HCT116 (cell line): ENCODE results near the gene PKD2. TPM values are rescaled to one million over a fixed set of nuclear protein-coding genes. Genes with fewer than 3 reads are reported as not detected.

Experiments
- ATAC-seq: fragments of 200-7000 bp; cut with Tn5 transposase; 2 replicates; pipeline ENCODE4 v1.9.1; 2020; ENCODE audit warnings: mild to moderate bottlenecking, moderate library complexity
- BruUV-seq: library from RNA; stranded (reverse); fragments of 400-500 nt; replicated peaks from 2 replicates; lab custom pipeline; 2021; lab: Mats Ljungman, UMichigan
- CTCF ChIA-PET: fragments of 300-600 bp; sonication (Branson Sonifier 250); formaldehyde crosslinking; loops from one replicate; lab custom pipeline; 2021; ENCODE audit warnings: antibody characterized with exemption; lab: Charles Lee
- POLR2A ChIA-PET: fragments of 300-600, 350-600 bp; sonication (Branson Sonifier 250); formaldehyde crosslinking; loops from one replicate; lab custom pipeline; 2021; ENCODE audit warnings: antibody characterized with exemption; lab: Charles Lee
- RAD21 ChIA-PET, 2 experiments: fragments of 300-600 bp; sonication (Branson Sonifier 250); formaldehyde crosslinking; loops; one replicate each; lab custom pipeline; 2023; ENCODE audit warnings: low total read pairs in 2 of 2; ENCODE audit not compliant: uncharacterized antibody in 2 of 2, unreplicated experiment in 2 of 2, low non-redundant PET in 1 of 2; lab: Charles Lee
- DNase-seq: peaks from one replicate; pipeline ENCODE4 v3.0.0-alpha.2; 2010; ENCODE audit warnings: low read depth, low spot score
- H2AFZ ChIP-seq: fragments of 200-600 bp; shearing (Covaris generic), sonication (generic); 2 replicates; pipeline ENCODE4 v1.6.1; 2017; ENCODE audit warnings: low read depth, mixed run types, mixed read lengths, antibody characterized with exemption, low read length; ENCODE audit not compliant: poor library complexity, severe bottlenecking
- H3K27ac ChIP-seq: 2 replicates; pipeline ENCODE4 v1.5.1; 2012; ENCODE audit warnings: low read depth, low read length
- H3K27me3 ChIP-seq: fragments of 200-600 bp; sonication (generic); 2 replicates; pipeline ENCODE4 v1.6.1; 2016; ENCODE audit warnings: mixed run types, low read length, mixed read lengths; ENCODE audit not compliant: insufficient read depth
- H3K36me3 ChIP-seq, 2 experiments: fragments of 200-500 bp in 1 of 2; fragments of 200-600 bp in 1 of 2; sonication (Bioruptor generic) in 1 of 2; sonication (generic) in 1 of 2; 2 replicates each; pipeline versions ENCODE4 v1.5.1 to v1.6.1; 2014 to 2016; ENCODE audit warnings: low read length in 2 of 2, inconsistent platforms in 1 of 2, mixed read lengths in 1 of 2, mixed run types in 1 of 2; ENCODE audit not compliant: insufficient read depth in 2 of 2, control insufficient read depth in 1 of 2
- H3K4me1 ChIP-seq, 2 experiments: fragments of 200-600 bp in 1 of 2; sonication (generic) in 1 of 2; 2 replicates each; pipeline versions ENCODE4 v1.5.1 to v1.6.1; 2012 to 2017; ENCODE audit warnings: low read length in 2 of 2, inconsistent platforms in 1 of 2, mild to moderate bottlenecking in 1 of 2, mixed read lengths in 1 of 2, mixed run types in 1 of 2, moderate library complexity in 1 of 2; ENCODE audit not compliant: insufficient read depth in 2 of 2, control insufficient read depth in 1 of 2
- H3K4me2 ChIP-seq: fragments of 200-600 bp; sonication (generic); 2 replicates; pipeline ENCODE4 v1.6.1; 2017; ENCODE audit warnings: mixed run types, low read length, mixed read lengths
- H3K4me3 ChIP-seq, 2 experiments: fragments of 200-600 bp in 1 of 2; sonication (generic) in 1 of 2; replicated peaks in 1 of 2; 2 replicates each; pipeline ENCODE4 v1.5.1; 2011 to 2016; ENCODE audit warnings: low read length in 2 of 2, control low read depth in 1 of 2, low read depth in 1 of 2, mild to moderate bottlenecking in 1 of 2, mixed read lengths in 1 of 2, mixed run types in 1 of 2
- H3K79me2 ChIP-seq: fragments of 200-600 bp; sonication (generic); 2 replicates; pipeline ENCODE4 v1.6.1; 2017; ENCODE audit warnings: mild to moderate bottlenecking, mixed run types, low read length, moderate library complexity, mixed read lengths; ENCODE audit not compliant: insufficient read depth
- H3K9ac ChIP-seq: fragments of 200-600 bp; sonication (generic); 2 replicates; pipeline ENCODE4 v1.6.1; 2016; ENCODE audit warnings: low read length, mixed read lengths
- H3K9me2 ChIP-seq: fragments of 200-600 bp; sonication (generic), shearing (Covaris generic); 2 replicates; pipeline ENCODE4 v1.6.1; 2017; ENCODE audit warnings: mixed run types, mild to moderate bottlenecking, moderate library complexity; ENCODE audit not compliant: insufficient read depth
- H3K9me3 ChIP-seq, 2 experiments: fragments of 200-500 bp in 1 of 2; fragments of 200-600 bp in 1 of 2; sonication (Bioruptor generic) in 1 of 2; sonication (generic) in 1 of 2; 2 replicates each; pipeline ENCODE4 v1.6.1; 2014 to 2017; ENCODE audit warnings: low read length in 2 of 2, mixed read lengths in 2 of 2, inconsistent platforms in 1 of 2, low read depth in 1 of 2, mild to moderate bottlenecking in 1 of 2, mixed run types in 1 of 2, moderate library complexity in 1 of 2; ENCODE audit not compliant: control insufficient read depth in 1 of 2, insufficient read depth in 1 of 2
- H4K20me1 ChIP-seq: fragments of 200-600 bp; sonication (generic), shearing (Covaris generic); 2 replicates; pipeline ENCODE4 v1.6.1; 2017; ENCODE audit warnings: mixed run types, mild to moderate bottlenecking, moderate library complexity; ENCODE audit not compliant: insufficient read depth
- CTCF ChIP-seq, 3 experiments: fragments of 200-600 bp in 1 of 3; sonication (generic) in 1 of 3; IDR thresholded peaks in 2 of 3; conservative IDR thresholded peaks in 1 of 3; 2 replicates each; pipeline ENCODE4 v1.5.1; 2012 to 2017; ENCODE audit warnings: low read depth in 2 of 3, low read length in 2 of 3, antibody characterized with exemption in 1 of 3, borderline replicate concordance in 1 of 3, control low read depth in 1 of 3, mild to moderate bottlenecking in 1 of 3, mixed read lengths in 1 of 3, mixed run types in 1 of 3, moderate library complexity in 1 of 3; ENCODE audit not compliant: insufficient read depth in 1 of 3
- EGR1 ChIP-seq: IDR thresholded peaks from 2 replicates; pipeline ENCODE4 v1.6.1; 2012; ENCODE audit warnings: low read depth
- EZH2 ChIP-seq: fragments of 200-600 bp; sonication (generic); IDR thresholded peaks from 2 replicates; pipeline ENCODE4 v1.6.1; 2017; ENCODE audit warnings: antibody characterized with exemption, mixed run types
- EZH2phosphoT487 ChIP-seq: fragments of 200-600 bp; IDR thresholded peaks from 2 replicates; pipeline ENCODE4 v1.6.1; 2018; ENCODE audit warnings: antibody characterized with exemption, borderline replicate concordance
- FOSL1 ChIP-seq: IDR thresholded peaks from 2 replicates; pipeline ENCODE4 v1.6.1; 2012; ENCODE audit warnings: low read depth
- MAX ChIP-seq: IDR thresholded peaks from 2 replicates; pipeline ENCODE4 v1.6.1; 2012
- POLR2A ChIP-seq: IDR thresholded peaks from 2 replicates; pipeline ENCODE4 v1.7.0; 2011; ENCODE audit warnings: borderline replicate concordance; ENCODE audit not compliant: insufficient read depth, insufficient read length; ENCODE audit errors: extremely low read depth
- POLR2AphosphoS5 ChIP-seq: IDR thresholded peaks from 2 replicates; pipeline ENCODE4 v1.6.1; 2011; ENCODE audit warnings: mild to moderate bottlenecking, low read depth, low read length, moderate library complexity
- RAD21 ChIP-seq: IDR thresholded peaks from 2 replicates; pipeline ENCODE4 v1.6.1; 2012; ENCODE audit warnings: low read depth, mild to moderate bottlenecking
- REST ChIP-seq: IDR thresholded peaks from 2 replicates; pipeline ENCODE4 v1.6.1; 2012; ENCODE audit warnings: low read depth
- SP1 ChIP-seq: IDR thresholded peaks from 2 replicates; pipeline ENCODE4 v1.6.1; 2012; ENCODE audit warnings: low read depth
- SRF ChIP-seq: IDR thresholded peaks from 2 replicates; pipeline ENCODE4 v1.6.1; 2012; ENCODE audit warnings: low read depth
- TCF7L2 ChIP-seq: IDR thresholded peaks from 2 replicates; pipeline ENCODE4 v1.7.0; 2011; ENCODE audit warnings: borderline replicate concordance, inconsistent platforms; ENCODE audit not compliant: insufficient read depth, insufficient read length; ENCODE audit errors: extremely low read depth
- YY1 ChIP-seq: IDR thresholded peaks from 2 replicates; pipeline ENCODE4 v1.6.1; 2011; ENCODE audit warnings: low read length, low read depth, moderate library complexity, mild to moderate bottlenecking; ENCODE audit not compliant: insufficient replicate concordance; ENCODE audit errors: extremely low read depth
- ZBTB33 ChIP-seq: IDR thresholded peaks from 2 replicates; pipeline ENCODE4 v1.6.1; 2011; ENCODE audit warnings: mild to moderate bottlenecking, low read length, moderate library complexity; ENCODE audit not compliant: insufficient replicate concordance; ENCODE audit errors: extremely low read depth
- ZNF274 ChIP-seq: fragments of 200-500 bp; sonication (Bioruptor generic); IDR thresholded peaks from 2 replicates; pipeline ENCODE4 v1.6.1; 2014; ENCODE audit warnings: mild to moderate bottlenecking, low read depth, low read length, inconsistent platforms
- intact Hi-C: fragments of 100-400 bp; cut with micrococcal nuclease; formaldehyde crosslinking; loops from 2 replicates; pipeline ENCODE4 v1.10.0; 2022
- total RNA-seq: library from RNA; stranded (reverse); gene quantifications from one replicate; pipeline ENCODE4 v1.2.1, GENCODE V29; 2021; ENCODE audit not compliant: unreplicated experiment

PKD2 gene
- total RNA-seq, 1 experiment from 2014 or later = 10.1 TPM

- no peak for DNase-seq
- Histone ChIP-seq H3K27me3 (no peaks in the 10 kb centered on the region), H3K79me2 (no peaks in the 10 kb centered on the region), H3K9ac (no peak overlapping the region), H3K4me1 (no peaks in the 10 kb centered on the region), H3K9me3 (no peaks in the 10 kb centered on the region), H3K4me2 (no peak overlapping the region), H3K9me2 (no peaks in the 10 kb centered on the region), H3K36me3 (peaks cover 13 to 16% of the 10 kb centered on the region in 2 experiments; a peak in 3 of 4 replicates), H4K20me1 (no peaks in the 10 kb centered on the region), H2AFZ (no peak overlapping the region), H3K27ac (no peak overlapping the region), H3K4me3 (no peak overlapping the region)
- ChIA-PET POLR2A (no interaction called here), CTCF (no interaction called here), RAD21 (no interaction called here)
- TF ChIP-seq TCF7L2 = no peak
- TF ChIP-seq YY1 = no peak
- no peak for TF ChIP-seq EZH2
- TF ChIP-seq EGR1 = no peak
- no peak for TF ChIP-seq REST
- TF ChIP-seq ZBTB33 = no peak
- no peak for TF ChIP-seq ZNF274
- no peak for TF ChIP-seq SP1
- no peak for TF ChIP-seq MAX
- no peak for TF ChIP-seq RAD21
- no peak for TF ChIP-seq SRF
- TF ChIP-seq EZH2phosphoT487 = no peak
- TF ChIP-seq CTCF (IDR thresholded peaks at IDR 0.05 in 2 of 3, conservative IDR thresholded peaks at IDR 0.05 in 1 of 3; ENCODE audit: borderline replicate concordance in 1 of 3, insufficient read depth in 1 of 3, low read depth in 2 of 3, low read length in 2 of 3) = no peak
- TF ChIP-seq POLR2A = no peak
- TF ChIP-seq POLR2AphosphoS5 = no peak
- no peak for TF ChIP-seq FOSL1
- no peak for ATAC-seq
- no TSS peak for BruUV-seq
- intact Hi-C loops = no loop called here
Observed at GRCh38 chr4:88037936-88038335, 30.5 kb downstream of the PKD2 start.
